ENCODE data around the gene FLNB.

The FLNB gene

DNA sequence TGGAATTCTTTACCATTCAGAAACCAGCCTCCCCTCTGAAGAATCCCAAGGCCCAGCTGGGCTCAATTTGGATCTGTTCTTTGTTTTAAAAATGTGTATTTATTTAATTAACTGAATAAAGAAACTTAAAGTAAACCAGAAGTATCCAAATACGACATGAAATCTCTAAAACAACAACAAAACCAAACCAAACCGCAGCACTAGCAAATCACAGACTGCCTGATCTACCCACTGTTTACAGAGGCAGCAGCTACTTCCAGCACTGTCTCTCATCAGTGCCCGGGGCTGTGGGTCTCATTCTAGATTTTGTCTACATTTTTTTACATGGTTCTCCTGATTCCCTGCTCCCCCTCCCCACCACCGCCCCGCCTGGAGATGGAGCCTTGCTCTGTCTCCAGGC is 2.3 kb downstream of the FLNB start:
- DNase-seq, result no peak

DNA sequence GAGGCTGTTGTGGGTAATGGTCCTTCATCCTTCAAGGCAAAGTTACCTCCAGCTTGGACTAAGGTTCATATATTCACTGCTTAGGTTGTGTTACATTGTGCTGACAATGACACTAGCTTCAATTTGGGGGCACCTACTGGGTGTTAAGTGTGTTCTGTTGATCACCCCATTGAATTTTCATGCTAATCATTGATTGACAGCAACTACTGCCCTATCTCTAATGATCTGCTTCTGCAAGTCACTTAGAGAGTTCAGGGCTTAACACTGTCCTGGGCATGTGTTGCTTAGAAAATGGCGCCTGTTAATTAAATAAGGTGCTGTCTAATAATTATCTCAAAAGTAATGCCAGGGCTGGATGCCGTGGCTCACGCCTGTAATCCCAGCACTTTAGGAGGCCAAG is 3.4 kb downstream of the FLNB start:
- DNase-seq, result no peak

GRCh38 chr3:58012302-58012701 is 4.1 kb downstream of the FLNB start:
- DNase-seq, result no peak

DNA sequence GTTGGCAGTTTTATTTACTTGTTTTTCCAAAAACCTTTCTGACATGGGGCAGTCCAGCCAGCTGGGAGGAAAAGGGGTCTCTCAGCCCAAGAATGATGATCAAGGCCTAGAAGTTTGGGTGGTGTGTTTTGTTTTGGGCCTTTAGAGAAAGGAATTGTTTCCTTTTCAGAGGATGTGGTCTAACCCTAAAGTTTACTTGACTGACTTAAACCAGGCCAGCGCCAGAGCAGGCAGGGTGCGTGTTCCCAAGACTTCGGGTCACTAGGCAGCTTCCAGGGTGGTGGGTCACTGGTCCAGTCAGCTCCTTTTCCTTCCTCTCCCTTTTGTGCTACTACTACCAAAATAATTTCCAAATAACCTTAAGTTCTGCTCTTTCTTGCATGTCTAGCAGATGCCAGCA is 4.9 kb downstream of the FLNB start:
- DNase-seq, result no peak

GRCh38 chr3:58013973-58014649 is 5.9 kb downstream of the FLNB start:
- no peak for DNase-seq

DNA sequence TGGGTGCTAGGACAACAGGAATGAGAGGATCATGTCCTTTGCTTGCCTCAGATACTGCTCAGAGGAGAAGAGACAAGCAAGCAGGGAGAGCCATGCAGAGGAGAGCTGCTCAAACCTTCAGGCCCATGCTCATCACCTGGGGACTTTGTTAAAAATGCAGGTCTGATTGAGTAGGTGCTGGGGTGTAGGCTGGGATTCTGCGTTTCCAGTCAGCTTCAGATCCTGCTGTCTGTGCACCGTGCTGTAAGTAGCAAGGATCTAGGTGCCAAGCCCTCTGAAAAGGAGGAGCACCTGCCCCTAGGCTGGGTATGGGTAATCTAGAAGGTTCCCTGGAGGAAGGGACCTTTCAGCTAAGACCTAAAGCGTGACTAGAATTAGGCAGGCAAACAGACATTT is 7.3 kb downstream of the FLNB start:
- no peak for DNase-seq

DNA sequence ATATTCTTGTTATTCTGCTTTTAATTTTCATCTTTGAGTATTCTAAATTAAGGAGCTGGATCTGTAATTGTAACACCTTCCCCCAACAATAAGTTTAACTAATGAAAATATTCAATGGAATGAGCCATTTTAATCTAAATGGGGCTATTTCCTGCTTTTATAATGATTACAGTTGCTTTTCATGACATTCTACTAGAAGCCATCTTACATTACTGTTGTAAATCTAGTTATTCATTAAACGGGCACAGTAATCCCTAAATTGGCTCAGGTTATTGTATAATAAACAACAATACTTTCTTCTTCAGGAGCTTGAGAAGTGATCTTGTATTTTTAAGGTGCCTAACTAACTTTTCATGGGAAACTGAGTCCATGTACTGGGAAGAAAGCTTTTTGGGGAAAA is 8.5 kb downstream of the FLNB start:
- no peak for DNase-seq

DNA sequence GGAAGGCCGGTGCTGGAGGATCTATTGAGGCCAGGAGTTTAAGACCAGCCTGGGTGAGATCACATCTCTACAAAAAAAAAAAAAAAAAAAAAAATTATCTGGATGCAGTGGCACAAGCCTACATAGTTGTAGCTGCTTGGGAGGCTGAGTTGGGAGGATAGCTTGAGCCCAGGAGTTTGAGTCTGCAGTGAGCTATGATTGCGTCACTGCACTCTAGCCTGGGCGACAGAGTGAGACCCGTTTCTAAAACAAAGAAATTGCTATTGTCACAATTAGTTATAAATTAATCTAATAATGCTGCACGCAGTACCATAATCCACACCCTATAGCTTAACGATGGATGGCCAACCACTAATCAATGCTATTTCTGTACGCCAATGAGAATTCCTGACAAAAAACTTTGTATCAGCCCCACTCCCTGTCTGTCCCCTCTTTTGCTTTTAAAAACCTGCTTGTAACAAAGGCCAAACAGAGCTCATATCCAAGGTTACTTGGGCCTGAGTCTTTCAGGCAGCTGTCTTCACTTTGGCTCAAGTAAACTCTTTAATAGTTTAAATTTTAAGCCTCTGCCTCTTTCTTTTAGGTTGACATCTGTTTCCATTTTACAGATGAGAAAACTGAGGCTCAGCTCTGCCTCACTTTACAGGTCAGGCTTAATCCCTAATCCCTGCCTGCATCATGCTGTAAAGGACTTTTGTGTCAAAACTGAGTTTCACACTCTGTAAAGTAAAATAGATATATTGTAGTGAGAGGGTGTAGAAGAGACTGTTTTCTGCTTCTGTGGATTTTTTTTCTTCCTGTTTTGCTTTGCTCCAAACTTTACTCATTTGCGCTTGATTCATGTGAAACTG is 10.9 kb downstream of the FLNB start:
- DNase-seq, result no peak

DNA sequence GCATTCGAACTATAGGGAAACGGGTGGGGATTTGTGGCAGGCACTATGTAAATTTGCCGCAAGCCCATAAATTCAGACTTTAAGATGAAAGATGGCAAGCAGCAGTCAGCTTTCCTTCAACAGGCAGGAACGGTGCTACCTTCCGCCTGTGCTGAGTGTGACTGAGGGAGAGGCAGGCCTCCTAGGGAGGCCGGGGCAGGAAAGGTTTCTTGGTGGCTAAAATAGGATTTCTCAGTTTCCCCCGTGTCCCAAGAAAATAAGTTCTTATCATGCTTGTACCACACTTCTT is 12.5 kb downstream of the FLNB start:
- no peak for DNase-seq

- no peak for DNase-seq
Measured at GRCh38 chr3:58021072-58021959, 13.1 kb downstream of the FLNB start.

- no peak for DNase-seq
Measured at GRCh38 chr3:58021962-58022361, 13.7 kb downstream of the FLNB start.

DNA sequence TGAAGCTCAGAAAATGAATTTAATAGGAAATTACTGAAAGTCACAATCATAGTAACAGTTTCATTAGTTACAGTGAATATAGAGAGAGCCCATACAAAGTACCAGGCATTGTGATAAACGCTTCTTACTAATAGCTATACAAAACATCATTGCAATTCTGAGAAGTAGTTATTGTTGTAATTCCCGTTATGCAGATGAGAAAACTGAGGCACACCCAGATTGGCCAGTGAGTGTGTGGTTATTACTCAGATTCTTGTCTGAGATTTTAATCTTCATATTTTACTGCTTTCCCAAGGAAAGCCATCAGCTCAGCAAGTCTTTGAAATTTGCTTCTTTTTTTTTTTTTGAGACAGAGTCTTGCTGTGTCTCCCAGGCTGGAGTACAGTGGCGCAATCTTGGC is 14.3 kb downstream of the FLNB start:
- no peak for DNase-seq

DNA sequence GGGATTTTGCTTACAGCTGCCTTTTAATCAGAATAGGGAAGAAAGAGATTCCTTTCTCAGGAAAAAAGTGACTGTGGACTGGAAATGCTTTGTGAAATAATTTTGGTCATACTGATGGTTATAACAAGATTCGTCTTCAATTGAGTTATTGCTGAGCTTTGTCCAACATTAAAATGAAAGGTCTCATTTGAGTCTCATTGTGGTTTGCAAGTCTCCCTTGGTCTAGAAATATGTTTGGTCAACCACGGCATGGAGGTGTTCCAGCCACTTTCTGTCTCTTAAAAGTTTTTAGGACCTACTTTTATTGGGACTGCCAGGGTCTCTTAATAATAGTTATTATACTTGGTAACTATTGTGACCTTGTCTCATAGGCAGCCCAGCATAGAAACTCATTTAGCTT is 15.3 kb downstream of the FLNB start:
- no peak for DNase-seq

DNA sequence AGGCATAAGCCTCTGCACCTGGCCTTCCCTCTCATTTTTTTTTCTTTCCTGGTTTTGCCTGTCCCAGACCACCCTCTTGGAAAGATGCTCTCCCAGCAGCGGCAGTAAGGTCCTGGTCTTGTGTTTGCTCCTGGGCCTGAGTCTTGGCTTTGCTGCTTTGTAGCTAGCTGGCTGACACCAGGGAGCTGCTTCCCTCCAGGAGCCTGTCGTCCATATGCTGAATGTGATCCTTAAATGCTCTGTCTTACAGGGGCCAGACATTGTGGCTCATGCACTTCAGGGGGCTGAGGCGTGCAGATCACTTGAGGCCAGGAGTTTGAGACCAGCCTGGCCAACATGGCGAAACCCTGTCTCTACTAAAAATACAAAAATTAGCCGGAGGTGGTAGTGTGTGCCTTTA is 17.2 kb downstream of the FLNB start:
- DNase-seq, result no peak

DNA sequence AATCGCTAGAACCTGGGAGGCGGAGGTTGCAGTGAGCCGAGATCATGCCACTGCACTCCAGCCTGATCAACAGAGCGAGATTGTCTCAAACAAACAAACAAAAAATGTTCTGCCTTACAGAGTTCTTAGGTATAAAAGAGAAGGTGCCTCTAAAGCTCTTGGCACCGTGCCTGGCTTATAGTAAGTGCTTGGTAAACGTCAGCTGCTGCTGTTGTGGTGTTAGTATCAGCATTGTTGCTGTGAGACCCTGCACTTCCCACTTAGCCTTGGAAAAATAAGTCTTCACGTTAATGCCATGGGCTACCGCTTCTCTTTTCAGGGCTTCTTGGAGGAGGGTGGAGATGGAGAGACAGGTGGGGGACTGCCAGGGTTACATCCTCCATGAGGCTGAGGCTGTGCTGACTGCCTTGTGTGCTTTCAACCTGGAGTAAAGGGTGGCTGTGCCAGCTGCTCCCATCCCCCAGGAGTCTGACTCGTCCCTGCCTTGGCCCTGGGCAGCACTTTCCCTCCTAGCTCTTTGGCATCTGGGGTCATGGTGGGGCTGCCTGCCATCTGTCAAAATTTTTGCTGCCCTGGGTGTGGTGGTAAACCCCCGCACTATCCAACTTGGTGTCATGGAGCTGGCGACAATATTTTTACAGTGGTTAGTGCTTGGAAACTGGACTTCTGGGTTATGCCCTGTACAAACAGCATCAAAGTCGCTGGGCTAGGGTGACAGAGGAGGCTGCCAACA is 17.8 kb downstream of the FLNB start:
- DNase-seq, result peak; percentile 65

GRCh38 chr3:58026598-58026997 is 18.4 kb downstream of the FLNB start:
- DNase-seq, result no peak

- DNase-seq, result no peak
Measured at GRCh38 chr3:58027704-58028317, 19.6 kb downstream of the FLNB start.

DNA sequence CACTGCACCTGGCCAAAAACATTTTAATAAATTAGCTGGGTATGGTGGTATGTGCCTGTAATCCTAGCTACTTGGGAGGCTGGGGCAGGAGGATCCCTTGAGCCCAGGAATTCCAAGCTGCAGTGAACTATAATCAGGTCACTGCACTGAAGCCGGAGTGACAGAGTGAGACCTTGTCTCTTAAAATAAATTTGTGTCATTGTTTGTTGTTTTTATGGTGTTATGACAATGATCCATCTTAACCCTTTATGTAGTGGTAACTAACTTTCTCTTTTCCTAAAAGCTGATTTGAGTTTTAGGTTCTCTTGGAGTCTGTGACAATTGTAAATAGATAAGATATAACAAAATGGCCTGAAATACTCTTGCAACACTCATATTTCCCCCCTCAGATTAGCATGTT is 20.7 kb downstream of the FLNB start:
- no peak for DNase-seq

- DNase-seq, result no peak
Measured at GRCh38 chr3:58029842-58030584, 21.8 kb downstream of the FLNB start.

DNA sequence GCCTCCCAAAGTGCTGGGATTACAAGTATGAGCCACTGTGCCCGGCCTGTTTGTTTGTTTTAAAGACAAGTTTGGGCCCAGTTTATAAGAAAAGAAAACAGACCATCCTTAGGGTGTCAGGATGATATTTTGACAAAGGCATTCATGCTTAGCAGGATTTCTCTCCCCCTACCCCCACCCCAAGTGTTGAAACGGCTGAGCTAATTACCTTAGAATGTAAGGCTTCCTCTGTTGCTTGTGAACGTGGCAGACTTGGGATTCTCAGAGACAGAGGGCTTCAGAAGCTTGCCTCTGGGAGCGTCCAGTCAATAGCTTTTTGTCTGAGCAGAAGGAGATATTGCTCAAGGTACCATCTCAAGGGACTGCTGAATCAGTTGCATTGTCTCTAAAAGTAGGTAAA is 24.0 kb downstream of the FLNB start:
- no peak for DNase-seq

- no peak for DNase-seq
Measured at GRCh38 chr3:58034738-58035523, 26.7 kb downstream of the FLNB start.

Data from hematopoietic multipotent progenitor cell treated with erythropoietin and hydrocortisone succinate and interleukin-3 and kit ligand, for 6 days (in vitro differentiated cells).